CD8-positive, alpha-beta memory T cell (primary cell): ENCODE results near the gene SFI1. TPM values are rescaled to one million over a fixed set of nuclear protein-coding genes. Genes with fewer than 3 reads are reported as not detected.
"Not testable (repeated sequence)": the region's sequence is repeated elsewhere in the genome, so short reads cannot be mapped to it uniquely, and the experiment has no call there.

Experiments
- CTCF ChIA-PET: fragments of 350-600 bp; sonication (Branson Sonifier 250); formaldehyde crosslinking; loops from one replicate; lab custom pipeline; 2021; ENCODE audit warnings: antibody characterized with exemption; lab: Charles Lee
- POLR2A ChIA-PET: fragments of 350-600 bp; sonication (Branson Sonifier 250); formaldehyde crosslinking; loops from one replicate; lab custom pipeline; 2021; ENCODE audit warnings: antibody characterized with exemption; lab: Charles Lee
- DNase-seq, 5 donors: peaks; one replicate each; pipeline versions ENCODE4 v3.0.0 to v3.0.0-alpha.2; 2020 to 2022; ENCODE audit warnings: mixed read lengths in 1 of 5
- H3K27ac ChIP-seq: one replicate; pipeline ENCODE4 v1.7.0; 2013; ENCODE audit warnings: low read depth, mild to moderate bottlenecking, low read length, moderate library complexity
- H3K27me3 ChIP-seq: 2 replicates; pipeline ENCODE4 v1.7.0; 2013; ENCODE audit warnings: low read length, mild to moderate bottlenecking; ENCODE audit not compliant: insufficient read depth, poor library complexity, severe bottlenecking
- H3K36me3 ChIP-seq: 2 replicates; pipeline ENCODE4 v1.7.0; 2013; ENCODE audit warnings: mild to moderate bottlenecking, low read length, moderate library complexity; ENCODE audit not compliant: insufficient read depth
- H3K4me1 ChIP-seq: 2 replicates; pipeline ENCODE4 v1.7.0; 2013; ENCODE audit warnings: mild to moderate bottlenecking, low read length, moderate library complexity; ENCODE audit not compliant: insufficient read depth
- H3K4me3 ChIP-seq: 2 replicates; pipeline ENCODE4 v1.7.0; 2013; ENCODE audit warnings: mild to moderate bottlenecking, low read length
- H3K9me3 ChIP-seq: 2 replicates; pipeline ENCODE4 v1.7.0; 2013; ENCODE audit warnings: mild to moderate bottlenecking, low read length
- H3K27ac Mint-ChIP-seq, 8 donors: one replicate each; pipeline ENCODE4 v1.8.0; 2020 to 2021; ENCODE audit warnings: mixed read lengths in 8 of 8, mild to moderate bottlenecking in 6 of 8, inconsistent platforms in 3 of 8, moderate library complexity in 3 of 8
- H3K27me3 Mint-ChIP-seq, 2 donors: one replicate each; pipeline ENCODE4 v1.8.0; 2020 to 2021; ENCODE audit warnings: mixed read lengths in 2 of 2, mild to moderate bottlenecking in 1 of 2, moderate library complexity in 1 of 2
- H3K36me3 Mint-ChIP-seq, 3 donors: one replicate each; pipeline ENCODE4 v1.8.0; 2020 to 2021; ENCODE audit warnings: mixed read lengths in 3 of 3, inconsistent platforms in 1 of 3, mild to moderate bottlenecking in 1 of 3
- H3K4me1 Mint-ChIP-seq, 3 donors: one replicate each; pipeline ENCODE4 v1.8.0; 2020 to 2021; ENCODE audit warnings: mixed read lengths in 3 of 3, inconsistent platforms in 1 of 3, mild to moderate bottlenecking in 1 of 3
- H3K4me3 Mint-ChIP-seq, 7 donors: one replicate each; pipeline ENCODE4 v1.8.0; 2020 to 2021; ENCODE audit warnings: mixed read lengths in 7 of 7, mild to moderate bottlenecking in 6 of 7, moderate library complexity in 4 of 7, inconsistent platforms in 2 of 7
- H3K9me3 Mint-ChIP-seq, 5 donors: one replicate each; pipeline ENCODE4 v1.8.0; 2020 to 2022; ENCODE audit warnings: mixed read lengths in 5 of 5, mild to moderate bottlenecking in 3 of 5, moderate library complexity in 2 of 5, inconsistent platforms in 1 of 5
- polyA plus RNA-seq: library from polyadenylated mRNA; unstranded; fragments of 300-500 nt; fragmentation: Illumina TruSeq; gene quantifications from one replicate; pipeline ENCODE4 v1.2.3, GENCODE V29; 2021
- total RNA-seq, 2 experiments: library from RNA; stranded (reverse); gene quantifications; one replicate each; pipeline ENCODE4 v1.2.3, GENCODE V29; 2021

SFI1 gene
- total and polyA plus RNA-seq, 3 experiments from 2014 or later, result 34.8 to 129 (median 119) TPM

DNA sequence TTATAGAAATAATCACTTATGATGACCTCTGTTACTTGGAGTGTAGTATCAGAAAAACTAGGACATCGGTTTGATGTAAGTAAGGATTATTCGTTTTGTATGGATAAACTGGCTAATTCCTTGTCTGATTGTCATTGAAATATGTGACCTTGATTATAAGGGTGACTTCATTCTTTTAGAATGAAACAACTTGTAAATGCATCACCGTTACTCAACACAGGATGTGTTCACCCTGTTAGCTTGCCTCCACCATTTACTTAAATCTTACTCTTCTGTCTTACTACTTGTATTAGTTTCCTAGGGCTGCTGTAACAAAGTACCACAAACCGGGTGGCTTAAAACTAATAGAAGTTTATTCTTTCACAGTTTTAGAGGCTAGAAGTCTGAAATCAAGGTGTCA is 7.9 kb downstream of the SFI1 start:
- Mint-ChIP-seq H3K4me1 (peaks cover 45 to 78% (median 71%) of the 10 kb centered on the region in 3 donors), H3K9me3 (no peaks in the 10 kb centered on the region), H3K27me3 (no peaks in the 10 kb centered on the region), H3K4me3 (no peak overlapping the region), H3K27ac (peak overlapping the region in 3 of 8 donors; percentile 10 to 33 (median 28)), H3K36me3 (peaks cover 7 to 59% (median 20%) of the 10 kb centered on the region in 3 donors)
- H3K36me3 ChIP-seq, result peaks cover 12% of the 10 kb centered on the region
- H3K4me1 ChIP-seq, result peaks cover 33% of the 10 kb centered on the region
- ChIA-PET POLR2A (no interaction called here), CTCF (no interaction called here)
- DNase-seq, result no peak
- no peaks in the 10 kb centered on the region for H3K27me3 ChIP-seq
- no peak overlapping the region for H3K27ac ChIP-seq
- no peaks in the 10 kb centered on the region for H3K9me3 ChIP-seq
- H3K4me3 ChIP-seq, result no peak overlapping the region

- H3K27me3 ChIP-seq, DNase-seq, H3K9me3 ChIP-seq, CTCF ChIA-PET, H3K27ac ChIP-seq, H3K4me3 ChIP-seq, H3K36me3 ChIP-seq, H3K9me3 Mint-ChIP-seq, H3K4me3 Mint-ChIP-seq, H3K27me3 Mint-ChIP-seq, POLR2A ChIA-PET: not testable (repeated sequence)
- H3K4me1 ChIP-seq, result peaks cover 22% of the 10 kb centered on the region
- Mint-ChIP-seq H3K27ac (peak overlapping the region in 2 of 8 donors; percentile 23 to 26), H3K36me3 (peaks cover 10 to 65% (median 20%) of the 10 kb centered on the region in 3 donors), H3K4me1 (peaks cover 42 to 73% (median 60%) of the 10 kb centered on the region in 3 donors)
Measured at GRCh38 chr22:31507517-31507916, 11.2 kb downstream of the SFI1 start.

- Histone ChIP-seq H3K4me3 (no peak overlapping the region), H3K9me3 (no peaks in the 10 kb centered on the region), H3K27ac (no peak overlapping the region), H3K4me1 (peaks cover 12% of the 10 kb centered on the region), H3K36me3 (peaks cover 4% of the 10 kb centered on the region), H3K27me3 (no peaks in the 10 kb centered on the region)
- Mint-ChIP-seq H3K27ac (peak overlapping the region in 6 of 8 donors; percentile 4 to 80 (median 45)), H3K4me3 (peak overlapping the region in 1 of 7 donors; percentile 45), H3K9me3 (no peaks in the 10 kb centered on the region), H3K36me3 (peaks cover 10 to 66% (median 20%) of the 10 kb centered on the region in 3 donors), H3K27me3 (no peaks in the 10 kb centered on the region), H3K4me1 (peaks cover 37 to 67% (median 55%) of the 10 kb centered on the region in 3 donors)
- no peak for DNase-seq
- ChIA-PET POLR2A (no interaction called here), CTCF (no interaction called here)
Measured at GRCh38 chr22:31508536-31508935, 12.2 kb downstream of the SFI1 start.

GRCh38 chr22:31509061-31509762 is 12.9 kb downstream of the SFI1 start:
- peaks cover 2% of the 10 kb centered on the region for H3K36me3 ChIP-seq

DNA sequence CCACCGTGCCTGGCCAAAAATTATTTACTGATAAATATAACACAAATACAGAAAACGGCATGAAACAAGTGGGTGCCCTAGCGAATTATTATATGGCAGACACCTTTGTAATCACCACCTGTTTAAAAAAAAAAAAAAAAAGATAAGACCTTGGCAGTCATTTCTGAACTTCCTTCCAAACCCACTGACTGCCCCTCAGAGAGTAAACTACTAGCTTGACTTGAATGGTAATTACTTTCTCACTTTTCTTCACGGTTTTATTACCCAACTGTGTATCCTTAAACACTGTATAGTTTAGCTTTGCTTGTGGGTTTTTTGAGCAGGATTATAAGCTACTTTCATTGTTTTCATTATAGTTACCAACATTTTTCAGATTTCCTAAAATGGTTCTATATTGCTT is 23.7 kb downstream of the SFI1 start:
- Mint-ChIP-seq H3K36me3 (peaks cover 0 to 55% (median 15%) of the 10 kb centered on the region in 3 donors), H3K4me1 (peaks cover 39 to 70% (median 68%) of the 10 kb centered on the region in 3 donors), H3K27ac (peak overlapping the region in 5 of 8 donors; percentile 9 to 61 (median 37)), H3K4me3 (peak overlapping the region in 1 of 7 donors; percentile 41), H3K9me3 (no peaks in the 10 kb centered on the region), H3K27me3 (no peaks in the 10 kb centered on the region)
- no peak for DNase-seq
- H3K4me1 ChIP-seq, result peaks cover 15% of the 10 kb centered on the region
- H3K36me3 ChIP-seq, result no peaks in the 10 kb centered on the region
- no peaks in the 10 kb centered on the region for H3K27me3 ChIP-seq
- H3K4me3 ChIP-seq, result no peak overlapping the region
- no peaks in the 10 kb centered on the region for H3K9me3 ChIP-seq
- CTCF ChIA-PET, result interaction anchor here (0.7 kb wide), 1 partner anchor 54 kb away, joined by 3 read pairs; no protein-coding TSS in a partner anchor
- no peak overlapping the region for H3K27ac ChIP-seq
- POLR2A ChIA-PET, result no interaction called here

More at GRCh38 chr22:31509061-31509762, 12.9 kb downstream of the SFI1 start:
- Histone ChIP-seq H3K27me3 (no peaks in the 10 kb centered on the region), H3K9me3 (no peaks in the 10 kb centered on the region), H3K4me1 (peaks cover 5% of the 10 kb centered on the region), H3K4me3 (no peak overlapping the region), H3K27ac (no peak overlapping the region)
- Mint-ChIP-seq H3K4me1 (peaks cover 34 to 61% (median 49%) of the 10 kb centered on the region in 3 donors), H3K4me3 (no peak overlapping the region), H3K9me3 (no peaks in the 10 kb centered on the region), H3K36me3 (peaks cover 10 to 65% (median 20%) of the 10 kb centered on the region in 3 donors), H3K27me3 (no peaks in the 10 kb centered on the region), H3K27ac (peak overlapping the region in 4 of 8 donors; percentile 13 to 64 (median 28))
- CTCF ChIA-PET, result no interaction called here
- DNase-seq, result no peak
- POLR2A ChIA-PET, result no interaction called here

DNA sequence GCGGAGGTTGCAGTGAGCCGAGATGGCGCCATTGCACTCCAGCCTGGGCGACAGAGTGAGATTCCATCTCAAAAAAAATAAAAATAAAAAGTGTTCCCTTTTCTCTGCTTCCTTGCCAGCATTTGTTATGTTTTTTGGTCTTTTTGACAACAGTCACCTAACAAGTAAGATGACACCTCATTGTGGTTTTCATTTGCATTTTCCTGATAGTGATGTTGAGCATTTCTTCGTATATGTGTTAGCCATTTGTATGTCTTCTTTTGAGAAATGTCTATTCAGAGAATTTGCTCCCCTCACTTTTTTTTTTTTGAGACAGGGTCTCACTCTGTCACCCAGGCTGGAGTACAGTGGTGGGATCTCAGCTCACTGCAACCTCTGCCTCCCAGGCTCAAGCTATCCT is 27.8 kb downstream of the SFI1 start:
- H3K27me3 ChIP-seq, H3K27ac ChIP-seq, H3K27me3 Mint-ChIP-seq, H3K4me3 ChIP-seq, H3K9me3 ChIP-seq, CTCF ChIA-PET, H3K9me3 Mint-ChIP-seq, POLR2A ChIA-PET, H3K36me3 ChIP-seq: not testable (repeated sequence)
- peak overlapping the region in 7 of 8 donors; percentile 31 to 88 (median 74) for H3K27ac Mint-ChIP-seq
- peaks cover 40 to 73% (median 62%) of the 10 kb centered on the region in 3 donors for H3K4me1 Mint-ChIP-seq
- DNase-seq, result peak in 1 of 5 donors; percentile 3
- peak overlapping the region in 6 of 7 donors; percentile 41 to 84 (median 48) for H3K4me3 Mint-ChIP-seq
- H3K36me3 Mint-ChIP-seq, result peaks cover 0 to 55% (median 23%) of the 10 kb centered on the region in 3 donors
- H3K4me1 ChIP-seq, result peaks cover 15% of the 10 kb centered on the region

GRCh38 chr22:31526270-31526669 is 29.9 kb downstream of the SFI1 start:
- H3K4me3 Mint-ChIP-seq, result no peak overlapping the region
- Histone ChIP-seq H3K36me3 (peaks cover 21% of the 10 kb centered on the region), H3K27me3 (no peaks in the 10 kb centered on the region), H3K9me3 (no peaks in the 10 kb centered on the region), H3K4me1 (peaks cover 15% of the 10 kb centered on the region), H3K4me3 (no peak overlapping the region), H3K27ac (no peak overlapping the region)
- H3K36me3 Mint-ChIP-seq, result peaks cover 0 to 61% (median 26%) of the 10 kb centered on the region in 3 donors
- CTCF ChIA-PET, result interaction anchor here (2.1 kb wide), 1 partner anchor 11 kb away, joined by 4 read pairs; no protein-coding TSS in a partner anchor
- H3K27me3 Mint-ChIP-seq, result no peaks in the 10 kb centered on the region
- POLR2A ChIA-PET, result no interaction called here
- H3K9me3 Mint-ChIP-seq, result no peaks in the 10 kb centered on the region
- peaks cover 37 to 70% (median 61%) of the 10 kb centered on the region in 3 donors for H3K4me1 Mint-ChIP-seq
- no peak for DNase-seq
- peak overlapping the region in 7 of 8 donors; percentile 3 to 92 (median 55) for H3K27ac Mint-ChIP-seq

DNA sequence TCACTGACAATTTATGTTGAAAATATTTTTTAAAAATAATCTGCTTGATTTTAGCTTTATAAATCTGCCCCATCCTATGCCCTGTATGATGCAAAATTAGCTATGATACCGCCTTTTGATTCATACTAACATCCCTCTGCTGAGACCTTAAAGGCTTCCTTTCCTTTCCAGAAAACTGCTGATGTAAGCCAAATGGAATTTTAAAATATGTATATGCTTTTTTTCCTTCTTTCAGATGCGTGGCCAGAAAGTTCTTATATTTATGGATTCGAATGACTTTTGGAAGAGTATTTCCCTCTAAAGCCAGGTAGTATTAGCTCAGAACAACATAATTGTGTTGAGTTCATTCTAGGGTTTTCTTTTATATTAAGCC is 34.5 kb downstream of the SFI1 start:
- Mint-ChIP-seq H3K36me3 (peaks cover 0 to 63% (median 26%) of the 10 kb centered on the region in 3 donors), H3K9me3 (no peaks in the 10 kb centered on the region), H3K27me3 (no peaks in the 10 kb centered on the region), H3K4me1 (peaks cover 33 to 61% (median 52%) of the 10 kb centered on the region in 3 donors), H3K27ac (peak overlapping the region in 5 of 8 donors; percentile 17 to 84 (median 54)), H3K4me3 (no peak overlapping the region)
- Histone ChIP-seq H3K4me3 (no peak overlapping the region), H3K27me3 (no peaks in the 10 kb centered on the region), H3K36me3 (peaks cover 21% of the 10 kb centered on the region), H3K9me3 (no peaks in the 10 kb centered on the region), H3K27ac (no peak overlapping the region), H3K4me1 (no peaks in the 10 kb centered on the region)
- CTCF ChIA-PET, result interaction anchor here (0.8 to 1.6 kb wide), 2 partner anchors 26 to 40 kb away, joined by 3 to 5 read pairs; no protein-coding TSS in a partner anchor
- DNase-seq, result no peak
- POLR2A ChIA-PET, result interaction anchor here (1.1 kb wide), 1 partner anchor 100 kb away, joined by 4 read pairs; no protein-coding TSS in a partner anchor
